Stimulated activated CD8-positive, alpha-beta memory T cell treated with anti-CD3 and anti-CD28 coated beads, Interleukin-7, amount 100 ng/mL, for 48 hours (primary cell): ENCODE results near the gene IFT88.

Experiments
- DNase-seq, 2 donors: peaks; one replicate each; pipeline ENCODE4 v3.0.0-alpha.2; 2020; ENCODE audit warnings: low read depth in 1 of 2; ENCODE audit errors: extremely low read depth in 1 of 2

IFT88 gene

DNA sequence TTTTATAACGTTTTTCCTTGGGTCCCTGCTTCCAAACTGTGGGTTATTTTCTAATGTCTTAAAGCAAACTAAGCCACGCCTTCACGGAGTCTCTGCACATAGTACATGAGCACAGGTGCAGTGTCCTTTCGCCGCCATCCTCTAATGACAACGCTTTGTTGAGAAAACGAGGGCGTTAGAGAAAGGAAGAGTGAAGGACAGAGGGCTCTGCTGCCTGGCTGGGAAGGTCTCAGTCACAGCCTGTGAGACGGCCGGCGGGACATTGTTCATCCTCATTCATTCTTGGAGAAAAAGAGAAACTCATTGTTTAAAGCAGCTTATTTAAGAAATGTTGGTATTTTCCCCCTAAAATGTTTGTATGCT is 146.0 kb downstream of the IFT88 start:
- no peak for DNase-seq

DNA sequence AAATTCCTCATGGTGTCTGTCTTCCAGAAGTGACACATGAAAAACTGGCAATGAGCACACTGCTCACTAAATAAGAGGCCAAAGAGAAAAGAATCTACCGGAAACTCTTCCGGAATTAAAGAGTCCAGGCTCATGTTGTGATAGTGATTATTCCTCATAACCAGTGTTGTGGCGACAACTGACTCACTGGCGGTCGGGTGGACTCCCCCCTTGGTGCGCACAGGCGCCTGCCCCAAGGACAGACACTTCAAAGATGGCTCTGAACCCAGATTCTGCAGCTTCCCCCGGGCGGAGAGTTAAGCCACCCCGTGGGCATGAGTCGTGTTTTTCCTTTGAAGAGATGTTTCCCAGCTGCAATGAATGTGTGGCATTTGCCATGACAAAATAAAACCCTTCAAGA is 146.8 kb downstream of the IFT88 start:
- no peak for DNase-seq

DNA sequence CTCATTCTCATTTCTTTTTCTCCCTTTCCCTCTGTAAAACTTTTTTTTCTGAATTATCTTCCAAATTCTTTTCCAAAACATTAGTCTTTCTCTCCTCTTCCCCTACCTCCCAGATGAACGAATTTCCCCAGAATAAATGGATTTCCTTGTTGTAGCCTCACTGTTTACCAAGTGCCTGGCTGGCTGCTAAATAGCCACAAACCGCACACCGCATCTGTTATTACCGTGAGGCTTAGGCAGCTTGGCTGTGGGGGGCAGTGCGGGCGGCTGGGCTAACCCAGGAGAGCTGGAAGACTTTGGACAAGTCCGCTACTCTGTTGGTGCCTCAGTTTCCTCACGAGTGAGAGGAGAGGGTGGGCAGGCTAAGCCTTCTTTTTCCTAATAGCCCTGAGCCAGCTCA is 147.2 kb downstream of the IFT88 start:
- DNase-seq, result no peak

DNA sequence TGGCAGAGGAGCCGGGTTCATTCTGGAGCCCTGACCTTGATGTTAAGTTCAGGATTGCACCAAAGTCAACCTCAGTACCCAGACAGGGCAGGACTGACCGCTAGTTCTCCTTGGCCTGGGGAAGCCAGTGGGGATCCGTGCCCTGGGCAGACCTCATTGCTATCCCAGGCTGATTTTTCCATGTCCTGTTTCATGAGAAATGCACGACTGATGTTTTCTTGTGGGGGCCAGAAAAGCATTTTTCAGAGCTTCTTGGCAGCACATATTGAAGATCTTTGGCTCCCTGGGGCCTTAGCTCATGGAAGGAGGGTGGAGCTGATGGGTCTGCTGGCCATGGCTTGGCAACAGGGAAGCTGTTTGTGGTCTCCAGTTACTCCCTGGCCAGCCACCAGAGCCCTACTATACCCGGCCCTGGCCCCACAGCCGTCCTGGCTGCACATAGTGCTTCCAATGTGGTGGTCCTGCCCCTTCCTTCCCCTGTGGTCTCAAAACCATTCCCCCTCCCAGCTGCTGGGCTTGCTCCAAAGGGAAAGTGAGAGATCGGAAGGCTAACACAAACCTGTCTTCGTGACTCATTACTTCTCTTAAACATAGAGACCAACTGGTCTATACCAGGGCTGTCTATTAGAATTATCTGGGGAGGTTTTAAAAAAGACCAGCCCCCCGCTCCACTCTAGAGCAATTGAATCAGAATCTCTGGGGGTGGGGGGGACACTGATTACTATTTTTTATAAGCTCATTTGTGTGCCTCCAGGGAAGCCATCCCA is 147.8 kb downstream of the IFT88 start:
- no peak for DNase-seq

DNA sequence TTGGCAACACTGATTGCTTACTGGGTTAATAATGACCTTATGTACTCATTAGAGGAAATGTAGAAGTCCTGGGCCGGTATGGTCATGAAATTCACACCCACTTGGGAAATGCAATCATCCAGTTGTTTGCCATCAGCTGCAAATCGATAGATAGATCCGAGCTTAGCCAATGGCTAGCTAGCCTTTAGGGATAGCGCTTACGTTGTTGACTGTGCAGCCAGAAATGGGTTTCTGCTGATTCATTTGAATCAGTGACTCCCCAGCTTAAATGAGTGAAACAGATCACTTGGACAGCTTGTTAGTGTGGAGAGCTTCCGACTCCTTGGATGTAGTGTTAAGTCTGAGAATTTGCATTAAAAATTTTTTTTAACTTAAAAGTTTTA is 148.4 kb downstream of the IFT88 start:
- DNase-seq, result no peak

DNA sequence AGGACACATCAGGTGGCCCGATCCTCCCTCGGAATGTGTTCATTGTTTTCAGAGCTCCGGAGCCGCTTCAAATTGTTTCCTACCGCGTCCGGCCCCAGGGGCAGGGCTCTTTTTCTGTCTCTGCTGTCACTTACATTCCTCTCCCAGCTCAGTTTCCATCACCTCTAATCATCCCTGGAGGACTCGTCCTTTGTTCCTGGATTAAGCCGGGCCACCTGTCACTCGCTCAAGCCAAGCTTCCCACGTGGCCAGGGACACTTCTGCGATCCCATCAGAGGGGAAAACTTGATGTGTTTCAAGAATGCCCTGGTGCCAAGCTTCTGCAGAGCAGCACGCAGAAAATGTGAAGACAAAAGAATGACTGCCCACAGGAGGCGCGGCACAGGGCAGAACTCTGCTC is 150.0 kb downstream of the IFT88 start:
- no peak for DNase-seq

DNA sequence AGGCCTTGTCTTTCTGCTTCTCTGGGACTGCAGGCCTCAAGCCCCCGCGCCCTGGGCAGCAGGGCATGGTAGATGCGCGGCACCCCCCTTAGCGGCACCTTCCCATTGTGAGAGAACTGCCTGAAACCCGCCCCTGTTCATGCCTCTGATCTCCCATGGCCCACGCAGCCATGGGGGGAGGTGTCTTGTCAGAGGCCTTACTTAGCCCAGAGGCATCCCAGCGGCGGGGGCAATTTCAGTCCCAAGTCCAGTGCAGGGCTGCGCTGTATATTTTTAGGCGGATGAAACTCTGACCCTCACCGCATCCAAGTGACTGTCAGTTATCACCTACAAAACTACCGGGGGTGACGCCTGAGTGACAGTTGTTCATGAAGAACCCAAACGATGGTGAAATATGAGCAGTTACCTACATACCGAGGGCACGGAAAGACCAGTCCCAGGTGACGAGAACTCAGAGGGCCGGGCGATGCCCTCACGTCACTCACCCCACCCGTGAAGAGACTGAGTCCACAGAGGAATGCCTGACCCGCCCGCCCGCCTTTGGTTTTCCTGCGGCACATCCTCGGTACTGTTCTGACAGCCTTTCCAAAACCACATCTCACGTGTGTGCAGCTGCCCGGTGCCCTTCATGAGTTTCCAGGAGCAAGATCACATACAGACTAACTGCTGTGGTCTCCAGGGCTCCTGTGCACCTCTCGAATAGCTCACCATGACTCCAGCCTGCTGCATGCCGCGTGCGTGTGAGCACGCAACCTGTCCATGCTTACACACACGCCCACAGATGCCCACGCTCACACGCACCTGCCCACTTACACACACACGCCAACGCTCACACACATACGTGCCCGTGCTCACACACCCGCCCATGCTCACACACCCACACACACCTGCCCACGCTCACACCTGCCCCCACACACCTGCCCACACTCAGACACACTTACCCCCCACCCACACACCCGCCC is 150.9 kb downstream of the IFT88 start:
- DNase-seq, result no peak

DNA sequence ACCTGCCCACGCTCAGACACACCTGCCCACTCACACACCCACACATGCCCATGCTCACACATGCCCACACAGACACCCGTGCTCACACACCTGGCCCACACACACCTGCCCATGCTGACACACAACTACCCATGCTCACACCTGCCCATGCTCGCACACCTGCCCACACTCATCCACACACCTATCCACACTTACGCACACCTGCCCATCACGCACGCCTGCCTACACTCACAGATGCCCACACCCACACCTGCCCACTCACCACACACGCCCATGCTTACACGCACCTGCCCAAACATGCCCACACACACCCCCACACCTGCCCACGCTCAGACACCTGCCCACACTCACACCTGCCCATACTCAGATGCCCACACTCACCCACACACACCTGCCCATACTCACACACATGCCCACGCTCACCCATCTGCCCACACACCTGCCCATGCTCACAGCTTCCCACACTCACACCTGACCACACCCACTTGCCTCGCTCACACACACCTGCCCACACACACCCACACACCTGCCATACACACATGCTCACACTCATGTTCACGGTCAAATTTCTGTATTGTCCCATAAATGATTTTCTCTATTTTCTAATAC is 152.1 kb downstream of the IFT88 start:
- DNase-seq, result no peak

DNA sequence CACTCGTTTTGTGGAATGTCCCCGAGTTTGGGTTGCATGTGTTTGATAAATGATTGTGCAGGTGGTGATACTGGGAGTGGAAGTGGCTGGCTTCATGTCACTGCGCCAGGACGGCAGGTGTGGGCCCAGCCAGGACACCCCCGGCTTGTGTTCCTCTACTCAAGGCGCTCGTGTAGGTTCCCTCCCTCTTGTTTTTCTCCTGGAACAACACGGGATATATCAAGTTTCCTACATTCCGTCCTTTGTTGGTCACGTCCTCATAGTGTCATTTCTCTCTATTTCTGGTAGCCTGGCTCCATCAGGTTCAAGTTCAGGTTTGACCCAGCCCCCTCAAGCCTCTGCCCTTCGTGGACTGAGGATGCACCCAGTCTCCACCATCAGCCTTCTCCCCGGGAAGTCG is 152.8 kb downstream of the IFT88 start:
- no peak for DNase-seq

DNA sequence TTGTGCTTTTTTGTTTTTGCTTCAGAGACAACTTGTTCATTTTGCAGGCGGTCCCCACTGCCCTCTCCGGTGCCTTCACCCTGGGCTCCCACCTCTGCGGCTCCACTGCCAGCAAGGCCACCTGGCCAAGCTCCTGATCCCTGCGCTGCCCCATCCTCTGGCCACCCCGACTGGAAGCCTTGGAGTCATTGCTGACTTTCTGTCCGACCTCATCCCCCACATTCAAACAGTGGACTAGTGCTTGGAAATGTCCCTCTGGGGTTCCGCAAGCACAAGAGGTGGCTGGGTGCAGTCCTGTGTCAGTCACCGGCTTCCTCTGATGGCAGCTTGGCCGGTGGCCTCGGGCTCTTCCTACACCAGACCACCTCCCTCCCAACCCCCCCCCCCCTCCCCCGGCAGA is 153.5 kb downstream of the IFT88 start:
- no peak for DNase-seq

DNA sequence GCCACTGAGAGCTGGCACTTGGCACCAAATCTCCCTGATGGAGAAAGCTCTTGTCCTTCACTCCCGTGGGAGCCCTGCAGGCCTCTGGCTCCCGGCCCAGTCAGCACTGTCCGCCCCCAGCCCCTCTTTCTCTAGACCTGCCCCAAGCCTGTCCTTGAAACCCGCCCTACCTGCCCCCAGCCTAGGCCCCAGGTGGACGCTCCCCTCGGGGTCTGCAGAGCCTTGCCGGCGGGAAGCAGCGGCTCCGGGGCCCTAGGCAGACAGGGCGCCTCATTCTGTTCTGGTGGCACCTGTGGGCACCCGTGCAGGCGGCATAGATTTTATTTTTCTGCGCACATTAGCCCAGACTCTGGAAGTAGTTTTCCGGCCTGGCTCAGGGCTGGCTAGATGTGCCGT is 154.1 kb downstream of the IFT88 start:
- DNase-seq, result no peak

DNA sequence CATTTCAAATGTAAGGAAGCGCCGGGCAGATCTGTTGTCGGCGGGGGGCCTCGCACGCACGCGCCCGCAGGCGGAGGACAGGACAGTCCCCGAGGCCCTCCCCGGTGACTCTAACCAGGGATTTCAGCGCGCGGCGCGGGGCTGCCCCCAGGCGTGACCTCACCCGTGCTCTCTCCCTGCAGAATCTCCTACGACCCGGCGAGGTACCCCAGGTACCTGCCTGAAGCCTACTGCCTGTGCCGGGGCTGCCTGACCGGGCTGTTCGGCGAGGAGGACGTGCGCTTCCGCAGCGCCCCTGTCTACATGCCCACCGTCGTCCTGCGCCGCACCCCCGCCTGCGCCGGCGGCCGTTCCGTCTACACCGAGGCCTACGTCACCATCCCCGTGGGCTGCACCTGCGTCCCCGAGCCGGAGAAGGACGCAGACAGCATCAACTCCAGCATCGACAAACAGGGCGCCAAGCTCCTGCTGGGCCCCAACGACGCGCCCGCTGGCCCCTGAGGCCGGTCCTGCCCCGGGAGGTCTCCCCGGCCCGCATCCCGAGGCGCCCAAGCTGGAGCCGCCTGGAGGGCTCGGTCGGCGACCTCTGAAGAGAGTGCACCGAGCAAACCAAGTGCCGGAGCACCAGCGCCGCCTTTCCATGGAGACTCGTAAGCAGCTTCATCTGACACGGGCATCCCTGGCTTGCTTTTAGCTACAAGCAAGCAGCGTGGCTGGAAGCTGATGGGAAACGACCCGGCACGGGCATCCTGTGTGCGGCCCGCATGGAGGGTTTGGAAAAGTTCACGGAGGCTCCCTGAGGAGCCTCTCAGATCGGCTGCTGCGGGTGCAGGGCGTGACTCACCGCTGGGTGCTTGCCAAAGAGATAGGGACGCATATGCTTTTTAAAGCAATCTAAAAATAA is 154.7 kb downstream of the IFT88 start:
- DNase-seq, result no peak

DNA sequence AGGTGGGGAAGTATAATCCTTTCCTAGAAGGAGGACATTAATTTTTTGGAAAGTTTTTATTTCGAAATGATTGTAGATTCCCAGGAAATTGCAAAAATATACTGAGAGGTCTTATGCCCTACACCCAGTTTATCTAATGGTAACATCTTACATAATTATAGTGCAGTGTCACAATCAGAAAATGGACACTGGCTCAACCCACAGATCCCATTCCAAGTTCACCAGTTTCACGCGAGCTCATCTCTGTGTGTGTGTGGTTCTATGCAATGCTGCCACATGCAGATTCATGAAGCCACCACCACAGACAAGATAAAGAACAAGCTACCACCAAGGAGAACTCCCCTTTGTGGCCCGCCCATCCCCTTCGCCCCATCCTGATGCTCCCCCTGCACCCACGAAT is 160.9 kb downstream of the IFT88 start:
- no peak for DNase-seq

DNA sequence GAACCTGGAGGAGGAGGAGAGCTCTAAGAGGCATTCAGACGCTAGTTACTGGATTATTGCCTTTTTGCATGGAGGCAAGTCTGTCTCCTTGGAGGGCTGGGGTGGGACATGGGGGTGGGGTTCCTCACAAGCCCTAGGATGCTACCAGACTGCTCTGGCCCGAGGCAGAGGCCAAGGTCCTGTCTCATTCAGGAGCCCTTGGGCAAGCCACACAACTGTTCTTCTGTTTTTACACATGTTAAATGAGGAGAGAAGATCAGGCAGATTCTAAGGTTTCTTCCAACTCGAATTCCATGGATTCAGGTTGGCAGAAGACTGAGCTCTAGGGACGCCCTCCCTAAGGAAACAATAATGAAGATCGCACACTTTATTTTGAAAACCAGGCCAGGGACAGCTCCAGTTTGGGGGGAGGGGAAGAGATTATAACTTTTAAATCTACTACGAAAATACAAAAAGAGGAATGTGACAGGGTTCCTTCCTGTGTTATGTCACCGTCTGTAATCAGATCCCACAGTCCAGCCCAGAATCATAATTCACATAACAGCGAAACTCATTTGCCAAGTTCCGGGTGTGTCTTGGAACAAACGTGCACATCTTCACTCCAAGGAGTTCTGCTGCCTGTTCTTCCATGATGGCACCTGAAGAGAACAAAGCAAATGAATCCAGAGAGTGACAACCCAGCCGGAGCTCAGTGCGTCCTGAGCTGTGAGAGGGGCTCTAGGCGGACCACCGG is 161.8 kb downstream of the IFT88 start:
- DNase-seq, result no peak

DNA sequence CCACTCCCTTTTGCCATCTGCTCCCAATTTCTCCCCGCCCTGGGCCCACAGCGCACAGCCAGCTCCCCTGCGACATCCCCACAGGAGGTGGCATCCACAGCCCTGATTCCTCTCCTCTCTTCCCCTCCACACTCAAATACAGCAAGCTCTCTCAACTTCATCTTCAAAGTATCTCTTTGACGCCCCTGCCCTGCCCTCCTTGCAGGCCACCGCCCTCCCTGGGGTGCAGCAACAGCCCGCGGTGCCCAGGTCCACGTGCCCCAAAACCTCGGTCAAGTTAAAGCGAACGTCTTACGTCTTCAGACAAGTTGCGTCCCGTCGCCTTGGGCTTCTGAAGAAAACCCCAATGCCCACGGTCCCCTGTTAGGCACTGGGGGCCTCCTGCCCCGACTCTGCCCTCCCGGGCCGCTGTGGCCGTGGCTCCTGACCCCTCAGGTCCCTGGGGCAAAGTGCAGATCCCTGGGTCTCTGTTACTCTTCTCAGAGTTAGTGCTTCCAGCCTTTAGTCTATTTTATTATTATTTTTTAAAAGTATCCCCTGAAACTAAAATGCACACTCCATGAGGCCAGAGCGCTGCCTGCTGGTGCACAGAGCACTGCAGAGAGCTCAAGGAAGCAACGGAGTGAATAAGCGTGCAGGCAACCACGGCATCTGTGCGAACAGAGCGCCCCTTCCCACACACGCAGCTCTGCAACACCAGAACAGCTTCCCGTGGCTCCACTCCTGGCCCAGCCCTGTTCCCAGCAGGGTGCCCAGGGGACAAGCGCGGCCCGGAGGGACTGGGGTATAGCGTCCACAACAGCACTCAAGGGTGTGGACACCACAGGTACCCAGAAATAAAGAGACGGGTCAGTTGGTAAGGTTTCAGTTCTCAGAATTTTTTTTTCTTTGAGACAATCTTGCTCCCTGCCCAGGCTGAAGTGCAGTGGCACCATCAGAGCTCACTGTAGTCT is 163.0 kb downstream of the IFT88 start:
- DNase-seq, result no peak

DNA sequence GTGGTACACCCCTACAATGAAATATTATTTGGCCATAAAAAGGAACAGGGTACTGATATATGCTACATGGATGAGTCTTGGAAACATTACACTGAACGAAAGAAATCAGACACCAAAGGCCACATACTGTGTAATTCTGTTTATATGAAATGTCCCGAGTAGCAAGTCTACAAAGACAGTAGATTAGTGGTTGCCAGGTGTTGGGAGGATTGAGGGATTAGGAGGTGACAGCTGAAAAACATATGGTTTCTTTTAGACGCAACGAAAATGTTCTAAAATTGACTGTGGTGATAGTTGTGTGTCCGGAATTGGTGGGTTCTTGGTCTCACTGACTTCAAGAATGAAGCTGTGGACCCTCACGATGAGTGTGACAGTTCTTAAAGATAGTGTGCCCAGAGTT is 171.7 kb downstream of the IFT88 start:
- DNase-seq, result no peak

DNA sequence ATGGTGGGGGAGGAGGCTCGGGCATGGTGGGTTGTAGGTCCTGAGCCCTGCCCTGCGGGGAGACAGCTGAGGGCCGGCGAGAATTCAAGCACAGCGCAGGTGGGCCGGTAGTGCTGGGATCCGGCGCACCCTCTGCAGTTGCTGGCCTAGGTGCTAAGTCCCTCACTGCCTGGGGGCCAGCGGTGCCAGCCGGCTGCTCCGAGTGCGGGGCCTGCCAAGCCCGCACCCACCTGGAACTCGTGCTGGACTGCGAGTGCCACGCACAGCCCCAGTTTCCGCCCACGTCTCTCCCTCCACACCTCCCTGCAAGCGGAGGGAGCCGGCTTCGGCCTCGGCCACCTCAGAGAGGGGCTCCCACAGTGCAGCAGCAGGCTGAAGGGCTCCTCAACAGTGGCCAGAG is 173.1 kb downstream of the IFT88 start:
- DNase-seq, result no peak
